GM19025 (cell line): ENCODE measurements around the gene ROCK2.
A peak's percentile ranks its signal among the peaks of the same experiment; 100 is the strongest.
"Not testable (repeated sequence)": the region's sequence is repeated elsewhere in the genome, so short reads cannot be mapped to it uniquely, and the experiment has no call there.

Experiments
- ATAC-seq: cut with Tn5 transposase; IDR thresholded peaks from one replicate; pipeline ENCODE4 v1.9.1; 2021; ENCODE audit warnings: mild to moderate bottlenecking, low read depth, moderate library complexity; ENCODE audit not compliant: unreplicated experiment

ROCK2 gene

DNA sequence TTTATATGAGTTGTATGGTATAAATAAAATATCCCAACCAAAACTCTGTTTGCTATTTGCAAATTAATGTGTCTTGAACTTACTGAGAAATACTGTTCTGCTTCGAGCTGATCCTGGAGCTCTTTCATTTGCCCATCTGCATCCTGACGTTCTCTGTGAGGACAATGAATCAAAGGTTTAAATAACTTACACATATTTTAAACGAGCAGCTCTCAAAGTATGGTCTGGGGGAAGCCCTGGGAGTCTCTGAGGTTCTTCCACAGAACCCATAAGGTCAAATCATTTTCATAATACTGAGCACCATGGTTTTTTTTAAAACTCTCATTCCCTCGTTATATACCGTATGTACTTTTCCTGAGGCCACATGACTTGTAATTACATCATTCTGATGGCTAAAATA is 142.5 kb downstream of the ROCK2 start:
- no peak for ATAC-seq

GRCh38 chr2:11200651-11201050 is 143.8 kb downstream of the ROCK2 start:
- ATAC-seq = no peak

GRCh38 chr2:11196246-11196645 is 148.2 kb downstream of the ROCK2 start:
- ATAC-seq = no peak

GRCh38 chr2:11187731-11188130 is 156.7 kb downstream of the ROCK2 start:
- no peak for ATAC-seq

GRCh38 chr2:11187083-11187619 is 157.3 kb downstream of the ROCK2 start:
- no peak for ATAC-seq

GRCh38 chr2:11186145-11186544 is 158.3 kb downstream of the ROCK2 start:
- no peak for ATAC-seq

- no peak for ATAC-seq
These were observed 161.5 kb downstream of the ROCK2 start for GRCh38 chr2:11182951-11183350.

DNA sequence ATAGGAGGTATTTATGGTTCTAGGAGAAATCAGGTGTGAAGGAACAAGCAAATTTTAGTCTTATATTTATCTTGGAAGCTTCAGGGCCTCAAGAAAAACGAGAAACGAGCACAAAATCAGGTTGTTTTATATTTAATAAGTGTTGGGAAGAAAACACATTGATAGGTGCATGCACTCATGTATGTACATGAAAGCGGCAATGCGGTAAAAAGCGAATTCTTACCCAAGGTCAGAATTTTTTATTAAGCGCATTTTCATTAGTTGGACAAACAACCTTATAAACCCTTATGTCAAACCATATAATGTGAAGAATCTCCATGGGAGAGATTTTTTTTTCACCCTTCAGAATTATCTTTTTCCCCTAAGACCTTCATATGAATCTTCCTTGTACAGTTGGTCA is 163.8 kb downstream of the ROCK2 start:
- ATAC-seq = no peak

DNA sequence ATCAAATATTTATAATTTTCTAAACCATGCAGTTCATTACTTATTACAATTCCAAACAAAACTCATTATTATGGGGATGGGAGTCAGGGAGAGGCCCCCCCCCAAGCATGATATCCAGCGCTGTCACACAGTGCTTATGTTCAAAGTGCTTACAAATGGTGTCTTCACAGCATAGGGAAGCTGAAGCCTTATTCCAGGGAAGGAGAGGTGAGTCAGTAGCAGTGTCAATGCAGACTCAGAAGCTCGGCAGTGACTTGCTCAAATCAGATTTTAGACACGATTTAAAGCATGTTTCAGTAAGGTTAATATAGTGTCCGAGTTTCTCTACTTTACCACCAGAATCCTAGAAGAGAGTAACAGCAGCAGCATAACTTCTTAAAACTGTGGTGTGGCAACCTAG is 164.5 kb downstream of the ROCK2 start:
- ATAC-seq = no peak

DNA sequence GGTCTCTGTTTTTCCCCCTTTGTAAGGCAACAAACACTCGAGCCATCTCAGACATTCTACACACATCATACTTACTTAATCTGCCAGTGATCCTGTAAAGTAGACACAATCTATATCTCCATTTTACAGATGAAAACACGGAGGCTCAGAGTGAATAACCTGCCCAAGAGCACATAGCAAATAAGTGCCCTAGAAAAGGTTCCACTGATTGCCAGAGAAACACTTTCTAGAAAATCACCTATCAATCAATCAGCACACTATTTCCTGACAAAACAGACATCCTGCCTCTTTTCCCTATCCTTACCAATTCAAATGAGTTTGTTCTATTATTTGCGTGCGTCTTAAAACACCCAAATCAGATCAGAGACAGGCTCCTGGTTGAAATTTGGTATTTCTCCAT is 165.2 kb downstream of the ROCK2 start:
- no peak for ATAC-seq

GRCh38 chr2:11177871-11178690 is 166.4 kb downstream of the ROCK2 start:
- ATAC-seq = no peak

GRCh38 chr2:11175293-11175795 is 169.1 kb downstream of the ROCK2 start:
- no peak for ATAC-seq

DNA sequence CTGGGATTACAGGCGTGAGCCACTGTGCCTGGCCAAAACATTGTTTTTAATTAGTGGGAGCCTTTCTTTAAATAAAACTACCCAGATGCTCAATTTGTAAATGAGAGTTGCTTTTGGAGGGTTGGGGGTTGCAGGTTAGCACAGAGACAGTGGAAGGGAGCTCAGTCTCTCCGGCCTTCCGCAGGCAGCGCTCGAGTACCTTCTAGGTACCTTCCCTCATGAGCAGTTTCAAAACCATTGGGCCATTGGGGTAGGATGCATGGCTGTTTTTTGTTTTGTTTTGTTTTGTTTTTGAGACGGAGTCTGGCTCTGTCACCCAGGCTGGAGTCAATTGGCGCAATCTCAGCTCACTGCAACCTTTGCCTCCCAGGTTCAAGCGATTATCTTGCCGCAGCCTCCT is 170.2 kb downstream of the ROCK2 start:
- ATAC-seq = no peak

GRCh38 chr2:11169333-11169732 is 175.1 kb downstream of the ROCK2 start:
- ATAC-seq = no peak

DNA sequence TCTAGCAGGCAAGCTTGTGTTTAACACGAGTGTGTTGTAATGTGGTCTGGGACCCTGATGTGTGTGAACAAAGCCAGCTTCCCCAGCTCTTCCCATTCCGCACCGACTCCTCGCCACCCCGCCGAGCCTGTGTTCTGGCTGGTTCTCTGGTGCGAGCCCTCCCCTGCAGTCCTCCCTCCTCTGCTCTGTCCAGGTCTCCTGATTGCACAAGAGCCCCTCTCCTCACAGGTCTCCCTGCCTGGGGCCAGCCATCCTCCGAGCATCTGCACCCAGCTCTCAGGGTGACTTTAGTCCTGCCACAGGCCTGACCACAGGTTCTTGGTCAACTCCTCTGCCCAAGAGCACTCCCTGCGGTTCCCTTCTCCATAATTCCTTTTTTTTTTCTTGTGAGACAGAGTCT is 175.9 kb downstream of the ROCK2 start:
- ATAC-seq = no peak

- ATAC-seq = no peak
These were observed 178.0 kb downstream of the ROCK2 start for GRCh38 chr2:11166476-11166875.

DNA sequence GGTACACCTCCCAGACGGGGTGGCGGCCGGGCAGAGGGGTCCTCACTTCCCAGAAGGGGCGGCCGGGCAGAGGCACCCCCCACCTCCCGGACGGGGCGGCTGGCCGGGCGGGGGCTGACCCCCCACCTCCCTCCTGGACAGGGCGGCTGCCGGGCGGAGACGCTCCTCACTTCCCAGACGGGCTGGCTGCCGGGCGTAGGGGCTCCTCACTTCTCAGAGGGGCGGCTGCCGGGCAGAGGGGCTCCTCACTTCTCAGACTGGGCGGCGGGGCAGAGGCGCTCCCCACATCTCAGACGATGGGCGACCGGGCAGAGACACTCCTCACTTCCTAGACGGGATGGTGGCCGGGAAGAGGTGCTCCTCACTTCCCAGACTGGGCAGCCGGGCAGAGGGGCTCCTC is 179.4 kb downstream of the ROCK2 start:
- ATAC-seq = not testable (repeated sequence)

DNA sequence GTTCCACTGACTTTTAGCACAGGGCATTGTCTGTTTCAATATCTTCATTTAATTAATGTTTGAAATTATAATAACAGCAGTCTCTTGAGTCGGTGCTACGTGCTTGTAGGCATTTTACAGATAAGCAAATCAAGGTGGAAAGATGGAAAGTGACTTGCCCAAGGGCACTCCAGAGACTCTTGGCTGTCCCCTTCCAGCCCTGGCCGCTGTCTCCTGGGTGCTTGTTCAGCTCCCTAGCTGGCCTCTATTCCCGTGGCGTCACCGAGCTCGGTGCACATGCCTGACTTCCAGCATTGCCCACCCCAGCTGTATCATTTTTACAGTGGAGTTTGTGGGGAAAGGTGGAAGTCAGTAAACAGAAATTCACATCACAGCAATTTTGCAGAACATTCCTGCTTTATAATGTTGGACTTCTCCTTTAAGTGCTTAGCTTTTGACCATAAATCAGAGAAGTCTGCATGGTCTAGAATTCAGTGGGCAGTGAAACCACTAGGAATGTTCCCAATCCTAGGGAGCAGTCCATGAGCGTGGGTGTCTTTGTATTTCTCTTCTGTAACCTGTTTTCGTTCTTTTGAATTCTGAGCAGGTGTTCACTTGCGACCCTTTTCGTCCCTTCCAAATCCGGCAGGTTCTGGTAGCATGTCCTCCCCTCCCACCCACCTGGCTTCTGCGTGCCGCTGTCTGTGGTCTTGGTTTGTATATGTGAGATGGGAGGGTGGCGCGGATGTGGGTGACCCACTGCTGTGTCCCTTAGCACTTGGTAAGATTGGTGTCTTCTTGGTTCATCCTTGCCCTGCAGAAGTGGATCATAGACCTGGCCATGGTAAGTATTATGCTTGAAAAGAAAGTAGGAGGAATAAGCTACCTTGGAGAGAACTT is 180.8 kb downstream of the ROCK2 start:
- ATAC-seq = no peak

DNA sequence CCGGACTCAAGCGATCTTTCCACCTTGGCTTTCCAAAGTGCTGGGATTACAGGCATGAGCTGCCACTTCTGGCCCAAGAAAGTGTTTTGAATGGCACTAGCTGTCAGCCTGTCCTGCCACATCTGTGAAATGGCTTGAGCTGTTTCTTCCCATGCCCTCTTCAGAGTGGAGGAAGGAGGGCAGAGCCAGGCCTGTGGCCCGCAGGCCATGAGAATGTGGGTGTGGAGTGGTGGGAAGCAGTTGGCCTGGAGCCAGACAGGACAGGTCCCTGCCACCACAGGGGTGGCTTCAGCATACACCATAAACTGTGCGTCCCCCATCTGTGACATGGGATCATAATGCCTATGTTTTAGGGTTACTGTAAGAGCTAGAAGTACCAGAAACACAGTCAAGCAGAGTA is 182.7 kb downstream of the ROCK2 start:
- no peak for ATAC-seq

- peak; percentile 73 for ATAC-seq
These were observed 183.5 kb downstream of the ROCK2 start for GRCh38 chr2:11160731-11161455.

- ATAC-seq = no peak
These were observed 184.2 kb downstream of the ROCK2 start for GRCh38 chr2:11160256-11160655.
